Activated CD4-positive, alpha-beta T cell treated with anti-CD3 and anti-CD28 coated beads, Interleukin-2, amount 10 ng/mL, durations not matched to agents 7 days and 5 days (primary cell): Measurements from ENCODE around the gene LDB3. TPM values are rescaled to one million over a fixed set of nuclear protein-coding genes. Genes with fewer than 3 reads are reported as not detected.
A peak's percentile ranks its signal among the peaks of the same experiment; 100 is the strongest.

Source experiments
- CTCF ChIA-PET: fragments of 350-600 bp; sonication (Branson Sonifier 250); formaldehyde crosslinking; loops from one replicate; lab custom pipeline; 2021; ENCODE audit warnings: antibody characterized with exemption; lab: Charles Lee
- POLR2A ChIA-PET: fragments of 350-600 bp; sonication (Branson Sonifier 250); formaldehyde crosslinking; loops from one replicate; lab custom pipeline; 2021; ENCODE audit warnings: antibody characterized with exemption; lab: Charles Lee
- DNase-seq: peaks from one replicate; pipeline ENCODE4 v3.0.0-alpha.2; 2020
- H3K27ac Mint-ChIP-seq: one replicate; pipeline ENCODE4 v1.8.0; 2021; ENCODE audit warnings: mild to moderate bottlenecking, moderate library complexity, mixed read lengths
- H3K27me3 Mint-ChIP-seq: one replicate; pipeline ENCODE4 v1.8.0; 2021; ENCODE audit warnings: mixed read lengths
- H3K36me3 Mint-ChIP-seq: one replicate; pipeline ENCODE4 v1.8.0; 2021; ENCODE audit warnings: low read depth, mixed read lengths
- H3K4me1 Mint-ChIP-seq: one replicate; pipeline ENCODE4 v1.8.0; 2021; ENCODE audit warnings: mixed read lengths
- H3K4me3 Mint-ChIP-seq: one replicate; pipeline ENCODE4 v1.8.0; 2021; ENCODE audit warnings: mild to moderate bottlenecking, moderate library complexity, mixed read lengths
- H3K9me3 Mint-ChIP-seq: one replicate; pipeline ENCODE4 v1.8.0; 2021; ENCODE audit warnings: mixed read lengths
- total RNA-seq, 2 experiments: library from RNA; stranded (reverse); gene quantifications; one replicate each; pipeline ENCODE4 v1.2.3, GENCODE V29; 2021

Gene LDB3
- total RNA-seq, 2 experiments from 2014 or later: 0.05 to 0.10 TPM

GRCh38 chr10:86751477-86751876, 83.2 kb downstream of the LDB3 start:
- H3K9me3 Mint-ChIP-seq: no peaks in the 10 kb centered on the region
- H3K4me3 Mint-ChIP-seq: no peak overlapping the region
- POLR2A ChIA-PET: no interaction called here
- no peak overlapping the region for H3K27ac Mint-ChIP-seq
- CTCF ChIA-PET: no interaction called here
- H3K4me1 Mint-ChIP-seq: peaks cover 29% of the 10 kb centered on the region
- no peaks in the 10 kb centered on the region for H3K36me3 Mint-ChIP-seq
- DNase-seq: no peak
- peaks cover 15% of the 10 kb centered on the region for H3K27me3 Mint-ChIP-seq

GRCh38 chr10:86752311-86752710, 84.0 kb downstream of the LDB3 start:
- H3K9me3 Mint-ChIP-seq: no peaks in the 10 kb centered on the region
- ChIA-PET CTCF (interaction anchor here (1.6 kb wide), 1 partner anchor 10 kb away, joined by 6 read pairs; no protein-coding TSS in a partner anchor), POLR2A (no interaction called here)
- H3K36me3 Mint-ChIP-seq: no peaks in the 10 kb centered on the region
- H3K4me3 Mint-ChIP-seq: no peak overlapping the region
- H3K27ac Mint-ChIP-seq: no peak overlapping the region
- H3K4me1 Mint-ChIP-seq: peaks cover 30% of the 10 kb centered on the region
- peaks cover 16% of the 10 kb centered on the region for H3K27me3 Mint-ChIP-seq
- DNase-seq: no peak

GRCh38 chr10:86753051-86753450, 84.7 kb downstream of the LDB3 start:
- H3K27ac Mint-ChIP-seq: peak overlapping the region; percentile 3
- ChIA-PET POLR2A (no interaction called here), CTCF (interaction anchor here (0.6 to 1.6 kb wide), 3 partner anchors 11 to 64 kb away, joined by 3 to 6 read pairs (median 4); no protein-coding TSS in a partner anchor)
- H3K27me3 Mint-ChIP-seq: peaks cover 23% of the 10 kb centered on the region
- DNase-seq: no peak
- peaks cover 36% of the 10 kb centered on the region for H3K4me1 Mint-ChIP-seq
- no peaks in the 10 kb centered on the region for H3K36me3 Mint-ChIP-seq
- no peak overlapping the region for H3K4me3 Mint-ChIP-seq
- no peaks in the 10 kb centered on the region for H3K9me3 Mint-ChIP-seq

- Mint-ChIP-seq H3K27me3 (peaks cover 31% of the 10 kb centered on the region), H3K27ac (no peak overlapping the region), H3K4me1 (peaks cover 43% of the 10 kb centered on the region), H3K4me3 (no peak overlapping the region), H3K36me3 (no peaks in the 10 kb centered on the region), H3K9me3 (no peaks in the 10 kb centered on the region)
- no peak for DNase-seq
- ChIA-PET CTCF (interaction anchor here (0.6 to 0.8 kb wide), 3 partner anchors 38 to 116 kb away, joined by 3 to 4 read pairs (median 3); no protein-coding TSS in a partner anchor), POLR2A (interaction anchor here (0.7 kb wide), 1 partner anchor 63 kb away, joined by 3 read pairs; no protein-coding TSS in a partner anchor)
These were observed 85.5 kb downstream of the LDB3 start for GRCh38 chr10:86753638-86754434.

- CTCF ChIA-PET: no interaction called here
- H3K36me3 Mint-ChIP-seq: no peaks in the 10 kb centered on the region
- POLR2A ChIA-PET: no interaction called here
- no peak for DNase-seq
- H3K27me3 Mint-ChIP-seq: peaks cover 42% of the 10 kb centered on the region
- peaks cover 51% of the 10 kb centered on the region for H3K4me1 Mint-ChIP-seq
- peak overlapping the region; percentile 77 for H3K4me3 Mint-ChIP-seq
- no peaks in the 10 kb centered on the region for H3K9me3 Mint-ChIP-seq
- peak overlapping the region; percentile 83 for H3K27ac Mint-ChIP-seq
These were observed 87.1 kb downstream of the LDB3 start for GRCh38 chr10:86755454-86755739.

- H3K4me1 Mint-ChIP-seq: peaks cover 51% of the 10 kb centered on the region
- POLR2A ChIA-PET: no interaction called here
- H3K9me3 Mint-ChIP-seq: no peaks in the 10 kb centered on the region
These were observed 87.6 kb downstream of the LDB3 start for GRCh38 chr10:86755740-86756510.

GRCh38 chr10:86756511-86757112, 88.3 kb downstream of the LDB3 start, which contains the start of gene BMPR1A:
Gene BMPR1A (plus strand): TSS chr10:86756619. CDS start chr10:86876019, 119,400 bp downstream.
- DNase-seq: no peak
- CTCF ChIA-PET: interaction anchor here (0.8 kb wide), 1 partner anchor 183 kb away, joined by 3 read pairs; no protein-coding TSS in a partner anchor
- Mint-ChIP-seq H3K4me1 (peaks cover 51% of the 10 kb centered on the region), H3K36me3 (no peaks in the 10 kb centered on the region), H3K27ac (peak within 1 kb of the TSS; percentile 83), H3K4me3 (peak within 1 kb of the TSS; percentile 85), H3K9me3 (no peaks in the 10 kb centered on the region), H3K27me3 (peaks cover 46% of the 10 kb centered on the region)
- POLR2A ChIA-PET: no interaction called here

More at GRCh38 chr10:86755740-86756510, 87.6 kb downstream of the LDB3 start:
- peak; percentile 84 for DNase-seq
- peaks cover 42% of the 10 kb centered on the region for H3K27me3 Mint-ChIP-seq
- CTCF ChIA-PET: no interaction called here
- peak overlapping the region; percentile 46 for H3K27ac Mint-ChIP-seq
- H3K4me3 Mint-ChIP-seq: peak overlapping the region; percentile 77
- no peaks in the 10 kb centered on the region for H3K36me3 Mint-ChIP-seq

- H3K27ac Mint-ChIP-seq: peak overlapping the region; percentile 80
- DNase-seq: peak; percentile 10
- H3K36me3 Mint-ChIP-seq: no peaks in the 10 kb centered on the region
- H3K27me3 Mint-ChIP-seq: peaks cover 48% of the 10 kb centered on the region
- ChIA-PET POLR2A (no interaction called here), CTCF (interaction anchor here (0.6 to 0.9 kb wide), 3 partner anchors 31 to 182 kb away, joined by 3 to 4 read pairs (median 3); no protein-coding TSS in a partner anchor)
- H3K9me3 Mint-ChIP-seq: no peaks in the 10 kb centered on the region
- H3K4me1 Mint-ChIP-seq: peaks cover 49% of the 10 kb centered on the region
- peak overlapping the region; percentile 85 for H3K4me3 Mint-ChIP-seq
These were observed 89.0 kb downstream of the LDB3 start for GRCh38 chr10:86757113-86757972.

GRCh38 chr10:86758189-86759072, 90.1 kb downstream of the LDB3 start:
- ChIA-PET CTCF (interaction anchor here (0.6 to 0.9 kb wide), 3 partner anchors 32 to 225 kb away, joined by 3 to 4 read pairs (median 4); no protein-coding TSS in a partner anchor), POLR2A (no interaction called here)
- Mint-ChIP-seq H3K4me1 (peaks cover 38% of the 10 kb centered on the region), H3K27me3 (peaks cover 48% of the 10 kb centered on the region), H3K9me3 (no peaks in the 10 kb centered on the region), H3K4me3 (peak overlapping the region; percentile 85), H3K36me3 (no peaks in the 10 kb centered on the region), H3K27ac (no peak overlapping the region)
- DNase-seq: no peak

GRCh38 chr10:86759073-86759672, 90.9 kb downstream of the LDB3 start:
- peaks cover 31% of the 10 kb centered on the region for H3K4me1 Mint-ChIP-seq
- no peak overlapping the region for H3K27ac Mint-ChIP-seq
- DNase-seq: no peak
- ChIA-PET CTCF (interaction anchor here (0.9 kb wide), 1 partner anchor 23 kb away, joined by 3 read pairs; no protein-coding TSS in a partner anchor), POLR2A (interaction anchor here (0.6 kb wide), 1 partner anchor 777 kb away, joined by 3 read pairs; no protein-coding TSS in a partner anchor)
- H3K27me3 Mint-ChIP-seq: peaks cover 44% of the 10 kb centered on the region
- H3K4me3 Mint-ChIP-seq: no peak overlapping the region
- H3K9me3 Mint-ChIP-seq: no peaks in the 10 kb centered on the region
- H3K36me3 Mint-ChIP-seq: no peaks in the 10 kb centered on the region

GRCh38 chr10:86763404-86763803, 95.1 kb downstream of the LDB3 start:
- peaks cover 24% of the 10 kb centered on the region for H3K27me3 Mint-ChIP-seq
- peaks cover 12% of the 10 kb centered on the region for H3K4me1 Mint-ChIP-seq
- H3K9me3 Mint-ChIP-seq: no peaks in the 10 kb centered on the region
- H3K36me3 Mint-ChIP-seq: no peaks in the 10 kb centered on the region
- H3K4me3 Mint-ChIP-seq: no peak overlapping the region
- CTCF ChIA-PET: no interaction called here
- H3K27ac Mint-ChIP-seq: no peak overlapping the region
- DNase-seq: no peak
- POLR2A ChIA-PET: no interaction called here
